Measurements from ENCODE around the gene HNRNPLL.
A peak's percentile ranks its signal among the peaks of the same experiment; 100 is the strongest.
"Not testable (repeated sequence)": the region's sequence is repeated elsewhere in the genome, so short reads cannot be mapped to it uniquely, and the experiment has no call there.

HNRNPLL gene

DNA sequence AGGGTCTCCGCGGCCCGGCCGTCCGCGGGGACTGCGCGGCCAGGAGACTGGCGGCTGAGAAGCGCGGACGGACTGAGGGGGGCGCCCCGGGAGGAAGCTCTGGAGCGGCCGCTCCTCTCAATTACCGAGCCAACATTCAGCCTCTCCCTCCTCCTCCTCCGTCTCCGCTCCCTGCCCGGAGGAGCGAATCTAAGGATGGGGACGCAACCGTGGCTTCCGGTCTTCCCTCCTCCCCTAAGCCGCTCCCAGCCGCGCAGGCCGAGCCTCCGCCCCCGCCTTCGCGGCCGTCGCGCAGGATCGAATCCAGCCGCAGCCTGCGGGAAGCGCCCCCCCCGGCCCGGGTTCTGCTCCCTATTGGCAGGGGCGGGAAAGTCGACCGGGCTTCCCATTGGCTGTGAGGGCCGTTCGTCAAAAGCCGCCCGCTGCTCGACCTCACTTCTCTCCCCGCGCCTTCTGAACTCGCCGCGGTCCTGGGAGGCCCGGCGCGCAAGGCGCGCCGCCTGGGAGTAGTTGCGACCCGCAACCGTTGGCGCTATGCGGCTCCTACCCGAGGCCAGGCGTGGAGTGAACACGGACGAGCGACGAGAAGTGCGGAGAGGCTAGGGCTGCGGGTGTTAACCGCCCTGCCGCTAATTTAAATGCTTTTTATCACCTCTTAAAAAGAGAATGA is at the start of gene HNRNPLL:
Gene HNRNPLL (minus strand): TSS at position 197 of the 670 bp plus-strand sequence. CDS start 302 bp downstream, outside the sequence.
- peak; percentile 91 for DNase-seq (ENCODE audit: low read depth, low spot score)
- H3K27ac ChIP-seq = peak within 1 kb of the TSS; percentile 90

DNA sequence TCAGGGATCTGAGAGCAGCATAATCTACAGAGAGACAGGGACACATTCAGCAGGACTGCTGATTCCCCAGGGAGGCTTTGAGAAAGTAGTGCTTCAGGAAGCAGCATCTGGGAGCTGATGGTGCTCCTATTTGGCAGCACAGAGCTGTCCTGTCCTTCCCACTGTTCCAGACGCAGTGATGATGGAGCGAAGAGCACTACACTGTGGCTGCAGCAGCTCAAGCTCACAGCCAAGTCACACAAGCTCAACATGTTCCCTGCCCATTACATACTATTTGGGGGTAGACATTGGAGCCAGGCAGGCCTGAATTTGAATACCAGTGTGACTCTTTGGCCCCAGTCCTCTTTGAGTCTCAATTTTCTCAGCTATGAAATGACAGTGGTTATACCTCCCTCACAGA is 48.0 kb upstream of the HNRNPLL start:
- no peak overlapping the region for H3K27ac ChIP-seq
- no peak for DNase-seq (ENCODE audit: low read depth, low spot score)

DNA sequence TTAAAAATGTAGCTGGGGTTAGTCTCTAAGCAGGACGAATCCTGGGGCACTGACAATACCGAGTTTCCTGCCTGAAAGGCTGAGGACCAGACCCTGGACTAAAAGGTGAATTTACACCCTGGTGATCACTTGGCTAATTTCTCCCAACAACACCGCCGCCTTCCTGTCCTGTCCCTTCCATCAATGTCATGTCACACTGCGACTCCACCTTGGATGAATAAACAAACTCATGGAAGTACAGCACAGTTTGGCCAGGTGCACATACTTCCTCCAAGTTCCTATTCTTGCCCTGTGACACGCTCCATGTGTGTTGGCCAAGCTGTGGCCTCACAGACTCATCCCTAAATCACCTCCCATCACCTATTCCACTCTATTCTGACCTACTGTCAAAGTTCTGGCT is 47.3 kb upstream of the HNRNPLL start:
- no peak overlapping the region for H3K27ac ChIP-seq
- DNase-seq (ENCODE audit: low read depth, low spot score) = no peak

- DNase-seq (ENCODE audit: low read depth, low spot score) = no peak
- no peak overlapping the region for H3K27ac ChIP-seq
Measured at GRCh38 chr2:38649176-38649728, 46.5 kb upstream of the HNRNPLL start.

GRCh38 chr2:38648107-38648761 is 45.5 kb upstream of the HNRNPLL start:
- peak overlapping the region; percentile 31 for H3K27ac ChIP-seq

DNA sequence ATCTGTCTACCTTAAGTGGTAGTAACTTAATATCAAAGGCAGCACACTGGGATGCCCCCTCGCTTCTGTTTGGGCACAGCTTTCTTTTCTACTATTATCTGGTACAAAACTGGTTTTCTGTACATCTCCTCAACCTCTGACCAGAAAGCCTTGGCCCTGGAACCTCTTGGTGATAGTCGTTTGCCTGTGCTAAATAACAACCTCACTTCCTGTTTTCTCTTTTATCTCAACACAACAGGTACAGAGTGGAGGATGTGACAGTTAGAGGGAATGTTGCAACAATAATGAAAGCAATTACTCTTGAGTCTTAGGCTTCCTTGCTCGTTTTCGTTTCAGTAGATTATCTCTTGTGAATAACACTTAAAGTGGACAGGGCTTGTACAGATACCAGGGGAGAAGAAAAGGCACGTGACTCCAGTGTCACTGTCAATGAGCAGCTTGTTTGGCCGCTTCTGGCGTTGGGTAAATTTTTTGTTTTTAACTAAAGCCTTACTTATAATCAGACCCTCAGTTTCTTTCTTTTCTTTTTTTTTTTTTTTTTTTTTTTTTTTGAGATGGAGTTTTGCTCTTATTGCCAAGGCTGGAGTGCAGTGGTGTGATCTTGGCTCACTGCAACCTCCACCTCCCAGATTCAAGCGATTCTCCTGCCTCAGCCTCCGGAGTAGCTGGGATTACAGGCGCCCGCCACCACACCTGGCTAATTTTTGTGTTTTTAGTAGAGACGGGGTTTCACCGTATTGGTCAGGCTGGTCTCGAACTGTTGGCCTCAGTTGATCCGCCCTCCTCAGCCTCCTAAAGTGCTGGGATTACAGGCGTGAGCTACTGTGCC is 41.2 kb upstream of the HNRNPLL start:
- H3K27ac ChIP-seq; DNase-seq (ENCODE audit: low read depth, low spot score): not testable (repeated sequence)

More at GRCh38 chr2:38648107-38648761, 45.5 kb upstream of the HNRNPLL start:
- peak; percentile 73 for DNase-seq (ENCODE audit: low read depth, low spot score)

DNA sequence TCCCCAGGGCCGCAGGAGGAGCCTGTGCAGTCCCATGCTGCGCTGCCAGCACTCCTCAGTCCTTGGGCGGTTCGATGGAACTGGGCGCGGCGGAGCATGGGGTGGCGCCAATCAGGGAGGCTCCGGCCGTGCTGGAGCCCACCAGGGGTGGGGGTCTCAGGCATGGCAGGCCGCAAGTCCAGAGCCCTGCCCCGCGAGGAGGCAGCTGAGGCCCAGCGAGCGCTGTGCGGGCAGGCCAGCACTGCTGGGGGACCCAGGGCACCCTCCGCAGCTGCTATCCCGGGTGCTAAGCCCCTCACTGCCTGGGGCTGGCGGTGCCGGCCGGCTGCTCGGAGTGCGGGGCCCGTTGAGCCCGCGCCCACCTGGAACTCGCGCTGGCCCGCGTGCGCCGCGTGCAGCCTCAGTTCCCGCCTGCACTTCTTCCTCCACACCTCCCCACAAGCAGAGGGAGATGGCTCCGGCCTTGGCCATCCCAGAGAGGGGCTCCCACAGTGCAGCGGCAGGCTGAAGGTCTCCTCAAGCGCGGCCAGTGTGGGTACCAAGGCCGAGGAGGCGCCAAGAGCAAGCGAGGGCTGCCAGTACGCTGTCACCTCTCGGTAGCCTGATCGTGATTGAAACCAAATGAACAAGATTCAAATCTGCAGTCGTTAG is 40.4 kb upstream of the HNRNPLL start:
- no peak overlapping the region for H3K27ac ChIP-seq
- no peak for DNase-seq (ENCODE audit: low read depth, low spot score)

GRCh38 chr2:38642373-38643017 is 39.8 kb upstream of the HNRNPLL start:
- not testable (repeated sequence) for DNase-seq (ENCODE audit: low read depth, low spot score); H3K27ac ChIP-seq

- no peak overlapping the region for H3K27ac ChIP-seq
- DNase-seq (ENCODE audit: low read depth, low spot score) = no peak
Measured at GRCh38 chr2:38636069-38636468, 33.3 kb upstream of the HNRNPLL start.

DNA sequence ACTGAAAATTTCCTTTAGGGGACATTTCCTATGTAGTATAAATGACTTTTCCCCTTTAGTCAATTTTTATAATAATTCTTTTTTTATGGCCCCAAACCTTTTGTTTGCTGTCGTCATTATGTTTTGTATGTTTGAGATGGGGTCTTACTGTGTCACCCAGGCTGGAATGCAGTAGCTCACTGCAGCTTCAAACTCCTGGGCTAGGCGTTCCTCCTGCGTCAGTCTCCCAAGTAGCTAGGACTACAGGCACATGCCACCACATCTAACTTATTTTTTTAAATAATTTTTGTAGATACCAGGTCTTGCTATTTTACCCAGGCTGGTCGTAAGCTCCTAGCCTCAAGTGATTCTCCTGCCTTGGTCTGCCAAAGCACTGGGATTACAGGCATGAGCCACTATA is 32.4 kb upstream of the HNRNPLL start:
- no peak for DNase-seq (ENCODE audit: low read depth, low spot score)
- H3K27ac ChIP-seq = no peak overlapping the region

- H3K27ac ChIP-seq = no peak overlapping the region
- DNase-seq (ENCODE audit: low read depth, low spot score) = no peak
Measured at GRCh38 chr2:38634684-38635083, 32.0 kb upstream of the HNRNPLL start.

- no peak overlapping the region for H3K27ac ChIP-seq
- no peak for DNase-seq (ENCODE audit: low read depth, low spot score)
Measured at GRCh38 chr2:38633895-38634294, 31.2 kb upstream of the HNRNPLL start.

DNA sequence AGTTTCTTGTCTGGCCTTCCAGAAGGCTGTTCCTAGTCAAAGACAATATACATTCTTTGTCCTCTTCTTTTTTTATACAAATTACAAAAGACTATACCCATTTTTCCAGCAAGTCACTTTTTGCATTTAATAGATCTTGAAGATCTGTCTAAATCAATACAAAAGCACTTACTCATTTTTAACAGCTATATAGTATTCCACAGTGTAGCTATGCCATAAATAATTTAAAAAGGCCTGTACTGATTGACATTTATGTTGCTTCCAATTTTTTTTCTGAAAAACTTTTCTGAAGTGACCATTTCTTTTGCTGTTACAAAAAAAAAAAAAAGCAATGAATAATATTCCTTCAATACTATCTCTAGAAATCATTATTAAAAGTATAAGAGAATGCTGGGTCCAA is 30.3 kb upstream of the HNRNPLL start:
- DNase-seq (ENCODE audit: low read depth, low spot score) = no peak
- H3K27ac ChIP-seq = no peak overlapping the region

DNA sequence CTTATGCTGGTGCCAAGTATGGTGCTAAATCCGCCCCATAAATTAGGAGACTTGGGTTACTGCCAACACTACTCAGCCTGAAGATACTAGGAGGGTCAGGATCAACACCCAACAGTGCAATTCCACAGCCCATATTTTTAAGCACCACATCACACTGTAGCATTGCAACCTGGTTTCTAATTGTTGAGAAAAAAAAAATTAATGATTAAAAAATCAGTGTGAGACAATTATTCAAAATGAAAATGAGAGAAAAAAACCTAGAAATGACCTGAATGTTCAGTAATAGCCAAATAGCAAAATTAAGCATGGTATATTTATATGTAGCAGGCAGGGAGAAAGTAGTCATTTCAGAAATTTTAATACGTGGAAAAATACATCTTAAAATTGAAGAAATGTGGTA is 29.2 kb upstream of the HNRNPLL start:
- no peak for DNase-seq (ENCODE audit: low read depth, low spot score)
- no peak overlapping the region for H3K27ac ChIP-seq

DNA sequence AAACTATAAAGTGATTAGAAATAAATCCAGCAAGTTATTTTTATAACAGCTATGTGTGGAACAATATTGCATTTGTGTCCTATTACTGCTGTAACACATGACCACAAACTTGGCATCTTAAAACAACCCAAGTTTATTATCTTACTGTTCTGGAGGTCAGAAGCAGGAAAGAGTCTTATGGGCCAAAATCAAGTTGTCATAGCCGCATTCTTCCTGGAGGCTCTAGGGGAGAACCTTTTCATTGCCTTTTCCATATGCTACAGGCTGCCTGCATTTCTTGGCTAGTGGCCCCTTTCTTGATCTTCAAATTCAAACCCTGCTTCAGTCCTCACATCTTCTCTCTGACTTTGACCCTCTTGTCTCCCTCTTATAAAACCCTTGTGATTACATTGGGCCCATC is 27.0 kb upstream of the HNRNPLL start:
- DNase-seq (ENCODE audit: low read depth, low spot score) = no peak

DNA sequence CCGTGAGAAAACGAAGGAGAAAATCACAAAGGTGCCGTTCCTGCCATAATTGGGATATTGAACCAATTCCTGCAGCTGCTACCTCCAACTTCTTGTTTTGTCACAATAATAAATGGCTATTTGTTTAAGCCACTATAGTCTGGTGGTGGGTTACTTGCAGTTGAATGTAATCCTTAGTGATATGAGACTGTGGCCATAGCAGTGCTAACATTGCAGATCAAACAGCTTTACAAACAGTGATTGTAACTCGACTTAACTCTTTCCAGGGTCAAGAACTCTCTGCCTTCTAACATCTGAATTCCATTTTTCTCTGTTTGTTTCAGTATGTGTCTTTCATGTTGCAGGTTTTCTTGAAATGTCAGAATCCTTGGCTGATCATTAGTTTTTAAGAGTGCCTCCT is 24.7 kb upstream of the HNRNPLL start:
- DNase-seq (ENCODE audit: low read depth, low spot score) = no peak
- no peak overlapping the region for H3K27ac ChIP-seq

More for the DNA sequence above, 27.0 kb upstream of the HNRNPLL start:
- H3K27ac ChIP-seq = no peak overlapping the region

DNA sequence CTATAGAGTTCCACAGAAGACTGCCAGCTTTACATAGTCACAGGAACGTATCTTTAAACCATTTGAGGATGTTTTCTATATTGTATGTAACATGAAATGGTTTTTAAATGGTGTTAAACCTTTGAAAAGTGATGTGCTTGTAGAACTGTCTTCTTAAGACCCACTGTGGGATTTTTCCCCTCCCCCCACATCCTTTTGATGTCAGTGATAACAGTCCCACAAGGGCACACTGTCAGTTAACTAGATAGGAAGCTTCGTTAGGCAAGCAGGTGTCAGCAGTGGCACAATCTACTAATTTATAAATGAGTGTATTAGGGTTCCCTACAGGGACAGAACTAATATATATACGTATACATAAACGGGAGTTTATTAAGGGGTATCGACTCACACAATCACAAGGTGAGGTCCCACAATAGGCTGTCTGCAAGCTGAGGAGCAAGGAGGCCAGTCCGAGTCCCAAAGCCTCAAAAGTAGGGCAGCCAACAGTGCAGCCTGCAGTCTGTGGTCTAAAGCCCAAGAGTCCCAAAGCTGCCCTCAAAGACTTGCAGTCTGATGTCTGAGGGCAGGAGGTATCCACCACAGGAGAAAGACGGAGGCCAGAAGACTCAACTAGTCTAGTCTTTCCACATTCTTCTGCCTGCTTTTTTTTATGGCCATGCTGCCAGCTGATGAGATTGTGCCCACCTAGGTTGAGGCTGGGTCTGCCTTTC is 23.8 kb upstream of the HNRNPLL start:
- H3K27ac ChIP-seq = no peak overlapping the region
- no peak for DNase-seq (ENCODE audit: low read depth, low spot score)

DNA sequence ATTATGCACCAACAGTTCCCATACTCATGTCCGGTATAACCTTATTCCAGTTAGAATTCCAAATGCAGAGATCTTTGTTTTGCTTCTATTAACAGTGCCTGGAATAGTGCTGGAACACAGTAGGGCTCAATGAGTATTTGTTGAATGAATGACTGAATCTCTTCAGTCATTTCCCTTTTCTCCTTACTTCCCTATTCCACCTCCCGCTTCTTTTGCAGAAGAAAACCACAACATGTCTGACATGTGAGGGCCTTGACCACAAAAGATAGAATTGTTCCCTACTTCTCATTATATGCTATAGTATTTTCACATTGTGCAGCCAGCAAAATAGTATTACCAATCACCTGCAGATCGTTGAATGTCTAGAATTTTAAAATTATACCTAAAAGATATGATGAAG is 19.5 kb upstream of the HNRNPLL start:
- no peak for DNase-seq (ENCODE audit: low read depth, low spot score)
- H3K27ac ChIP-seq = no peak overlapping the region

- H3K27ac ChIP-seq = no peak overlapping the region
- DNase-seq (ENCODE audit: low read depth, low spot score) = no peak
Measured at GRCh38 chr2:38621018-38621417, 18.3 kb upstream of the HNRNPLL start.
